IMR-90 (cell line): ENCODE data around the gene HMGCR. TPM values are rescaled to one million over a fixed set of nuclear protein-coding genes. Genes with fewer than 3 reads are reported as not detected.

Experiments used
- ATAC-seq: fragments of 200-7000 bp; cut with Tn5 transposase; 2 replicates; pipeline ENCODE4 v1.9.1; 2020; ENCODE audit warnings: low read depth, mild to moderate bottlenecking, moderate library complexity
- BruUV-seq: library from RNA; stranded (reverse); fragments of 400-500 nt; replicated peaks from 2 replicates; lab custom pipeline; 2021; lab: Mats Ljungman, UMichigan
- CTCF ChIA-PET: fragments of 300-600 bp; formaldehyde crosslinking; extraction: SDS; loops from one replicate; lab custom pipeline; 2021; ENCODE audit warnings: antibody characterized with exemption; lab: Yijun Ruan, JAX
- POLR2A ChIA-PET: fragments of 300-600 bp; sonication (Branson Sonifier 250); formaldehyde crosslinking; loops from one replicate; lab custom pipeline; 2022; ENCODE audit warnings: antibody characterized with exemption; ENCODE audit not compliant: unreplicated experiment; lab: Charles Lee
- DNase-seq: peaks from one replicate; pipeline ENCODE4 v3.0.0; 2013
- H2AFZ ChIP-seq: replicated peaks from 2 replicates; pipeline ENCODE3; 2013; ENCODE audit warnings: low read length, mild to moderate bottlenecking; ENCODE audit not compliant: poor library complexity
- H2AK5ac ChIP-seq: 2 replicates; pipeline ENCODE4 v1.6.1; 2013; ENCODE audit warnings: low read depth, low read length, inconsistent platforms
- H2AK9ac ChIP-seq: replicated peaks from 2 replicates; pipeline ENCODE3; 2013; ENCODE audit warnings: mild to moderate bottlenecking, low read depth, low read length, moderate library complexity; ENCODE audit not compliant: poor library complexity
- H2BK120ac ChIP-seq: 2 replicates; pipeline ENCODE4 v1.6.1; 2013; ENCODE audit warnings: low read depth, low read length, inconsistent platforms
- H2BK15ac ChIP-seq: 3 replicates; pipeline ENCODE4 v1.6.1; 2013; ENCODE audit warnings: low read depth, low read length, inconsistent platforms
- H2BK20ac ChIP-seq: 2 replicates; pipeline ENCODE4 v1.6.1; 2013; ENCODE audit warnings: low read depth, mild to moderate bottlenecking, inconsistent platforms, low read length, moderate library complexity
- H2BK5ac ChIP-seq: 2 replicates; pipeline ENCODE4 v1.6.1; 2013; ENCODE audit warnings: mild to moderate bottlenecking, low read depth, low read length, inconsistent platforms; ENCODE audit not compliant: poor library complexity, severe bottlenecking
- H3K14ac ChIP-seq: replicated peaks from 2 replicates; pipeline ENCODE4 v1.6.1; 2013; ENCODE audit warnings: low read depth, low read length, inconsistent platforms
- H3K18ac ChIP-seq: 2 replicates; pipeline ENCODE4 v1.6.1; 2013; ENCODE audit warnings: low read depth, low read length, control low read depth
- H3K23ac ChIP-seq: 2 replicates; pipeline ENCODE4 v1.6.1; 2013; ENCODE audit warnings: low read depth, low read length, inconsistent platforms
- H3K27ac ChIP-seq: 2 replicates; pipeline ENCODE4 v1.5.1; 2013; ENCODE audit warnings: mild to moderate bottlenecking, control low read depth, low read length; ENCODE audit not compliant: insufficient read depth
- H3K27me3 ChIP-seq: 2 replicates; pipeline ENCODE4 v1.6.1; 2013; ENCODE audit warnings: low read length; ENCODE audit not compliant: control insufficient read depth, insufficient read depth
- H3K36me3 ChIP-seq: 2 replicates; pipeline ENCODE4 v1.6.1; 2013; ENCODE audit warnings: low read length, mixed read lengths; ENCODE audit not compliant: control insufficient read depth, insufficient read depth
- H3K4ac ChIP-seq: 2 replicates; pipeline ENCODE4 v1.6.1; 2013; ENCODE audit warnings: low read depth, low read length, inconsistent platforms
- H3K4me1 ChIP-seq: 2 replicates; pipeline ENCODE4 v1.6.1; 2013; ENCODE audit warnings: low read length, mixed read lengths; ENCODE audit not compliant: control insufficient read depth, insufficient read depth
- H3K4me2 ChIP-seq: 2 replicates; pipeline ENCODE4 v1.6.1; 2013; ENCODE audit warnings: low read depth, mild to moderate bottlenecking, control low read depth, low read length, moderate library complexity
- H3K4me3 ChIP-seq: 2 replicates; pipeline ENCODE4 v1.5.1; 2013; ENCODE audit warnings: low read depth, mild to moderate bottlenecking, control low read depth, low read length, moderate library complexity; ENCODE audit not compliant: insufficient read depth
- H3K56ac ChIP-seq: 2 replicates; pipeline ENCODE4 v1.6.1; 2013; ENCODE audit warnings: low read length, inconsistent platforms; ENCODE audit not compliant: insufficient read depth; ENCODE audit errors: extremely low read depth
- H3K79me1 ChIP-seq, 2 experiments: 2 replicates each; pipeline ENCODE4 v1.6.1; 2013; ENCODE audit warnings: low read length in 2 of 2, inconsistent platforms in 1 of 2, low read depth in 1 of 2
- H3K9ac ChIP-seq: 2 replicates; pipeline ENCODE4 v1.6.1; 2013; ENCODE audit warnings: low read depth, low read length, control low read depth
- H3K9me1 ChIP-seq: 2 replicates; pipeline ENCODE4 v1.6.1; 2013; ENCODE audit warnings: low read length, inconsistent platforms; ENCODE audit not compliant: insufficient read depth
- H3K9me3 ChIP-seq: 2 replicates; pipeline ENCODE4 v1.6.1; 2013; ENCODE audit warnings: low read length; ENCODE audit not compliant: control insufficient read depth, insufficient read depth
- H4K20me1 ChIP-seq: 2 replicates; pipeline ENCODE4 v1.6.1; 2013; ENCODE audit warnings: low read length, inconsistent platforms; ENCODE audit not compliant: insufficient read depth
- H4K5ac ChIP-seq: 2 replicates; pipeline ENCODE4 v1.6.1; 2013; ENCODE audit warnings: mild to moderate bottlenecking, low read depth, low read length, control low read depth
- H4K8ac ChIP-seq, 2 experiments: 2 replicates each; pipeline ENCODE4 v1.6.1; 2013; ENCODE audit warnings: low read depth in 2 of 2, low read length in 2 of 2, control low read depth in 1 of 2, inconsistent platforms in 1 of 2
- H4K91ac ChIP-seq: 2 replicates; pipeline ENCODE4 v1.6.1; 2013; ENCODE audit warnings: low read depth, low read length, inconsistent platforms; ENCODE audit not compliant: insufficient read depth
- BHLHE40 ChIP-seq: fragments of 150-350 bp; IDR thresholded peaks from 2 replicates; pipeline ENCODE4 v1.6.1; 2016; ENCODE audit warnings: mild to moderate bottlenecking, low read depth, low read length
- CEBPB ChIP-seq: IDR thresholded peaks from 2 replicates; pipeline ENCODE4 v1.6.1; 2012; ENCODE audit warnings: low read depth, low read length, improper control_type of control experiment
- CHD1 ChIP-seq: IDR thresholded peaks from 2 replicates; pipeline ENCODE4 v1.6.1; 2012; ENCODE audit warnings: low read depth, low read length, improper control_type of control experiment
- CTCF ChIP-seq: conservative IDR thresholded peaks from 2 replicates; pipeline ENCODE4 v1.5.1; 2012; ENCODE audit warnings: mild to moderate bottlenecking, low read depth, low read length, improper control_type of control experiment
- ELK1 ChIP-seq: fragments of 150-350 bp; IDR thresholded peaks from 2 replicates; pipeline ENCODE4 v1.6.1; 2016; ENCODE audit warnings: low read depth, mild to moderate bottlenecking, low read length, moderate library complexity, borderline replicate concordance
- FOS ChIP-seq: fragments of 150-350 bp; IDR thresholded peaks from 2 replicates; pipeline ENCODE4 v1.6.1; 2016; ENCODE audit warnings: low read depth, low read length
- MAFK ChIP-seq: IDR thresholded peaks from 2 replicates; pipeline ENCODE4 v1.6.1; 2012; ENCODE audit warnings: low read depth, low read length, improper control_type of control experiment
- MAZ ChIP-seq: IDR thresholded peaks from 2 replicates; pipeline ENCODE4 v1.6.1; 2012; ENCODE audit warnings: low read depth, mild to moderate bottlenecking, low read length, improper control_type of control experiment, moderate library complexity, borderline replicate concordance
- MXI1 ChIP-seq: IDR thresholded peaks from 2 replicates; pipeline ENCODE4 v1.6.1; 2012; ENCODE audit warnings: low read depth, mild to moderate bottlenecking, low read length, moderate library complexity, borderline replicate concordance
- NFE2L2 ChIP-seq: fragments of 150-350 bp; IDR thresholded peaks from 2 replicates; pipeline ENCODE4 v1.6.1; 2016; ENCODE audit warnings: low read depth, mild to moderate bottlenecking, low read length
- POLR2A ChIP-seq: IDR thresholded peaks from 2 replicates; pipeline ENCODE4 v1.6.1; 2012; ENCODE audit warnings: mild to moderate bottlenecking, low read depth, low read length
- RAD21 ChIP-seq: IDR thresholded peaks from 2 replicates; pipeline ENCODE4 v1.6.1; 2012; ENCODE audit warnings: low read length, improper control_type of control experiment
- RCOR1 ChIP-seq: IDR thresholded peaks from 2 replicates; pipeline ENCODE4 v1.6.1; 2012; ENCODE audit warnings: mild to moderate bottlenecking, low read length, improper control_type of control experiment; ENCODE audit not compliant: insufficient replicate concordance
- RFX5 ChIP-seq: IDR thresholded peaks from 2 replicates; pipeline ENCODE4 v1.8.0; 2012; ENCODE audit warnings: low read depth, mild to moderate bottlenecking, low read length, moderate library complexity
- SMC3 ChIP-seq: fragments of 150-350 bp; IDR thresholded peaks from 2 replicates; pipeline ENCODE4 v1.6.1; 2016; ENCODE audit warnings: low read depth, mild to moderate bottlenecking, antibody characterized with exemption, low read length, moderate library complexity
- USF2 ChIP-seq: fragments of 150-350 bp; IDR thresholded peaks from 2 replicates; pipeline ENCODE4 v1.6.1; 2017; ENCODE audit warnings: mild to moderate bottlenecking, antibody characterized with exemption, low read length, low read depth
- WGBS, 2 experiments: methylation state at CpG; one replicate each; pipeline versions ENCODE4 v1.1.5 to v1.1.7; 2013; ENCODE audit warnings: missing lambda C conversion rate in 2 of 2; ENCODE audit not compliant: insufficient read length in 1 of 2; ENCODE audit errors: extremely low coverage in 2 of 2; 5-methylcytosine and 5-hydroxymethylcytosine counted together
- dilution Hi-C: fragments of 300-500 bp; cut with HindIII; formaldehyde crosslinking; loops from one replicate; pipeline ENCODE4 v1.14.3; 2018; ENCODE audit warnings: low sequenced_read_pairs; ENCODE audit not compliant: unreplicated experiment
- in situ Hi-C: fragments of 300-500 bp; cut with MboI; formaldehyde crosslinking; loops from 3 replicates; pipeline ENCODE4 v1.14.3; 2019; ENCODE audit warnings: low sequenced_read_pairs, inconsistent platforms, mixed read lengths
- intact Hi-C: fragments of 100-400 bp; cut with micrococcal nuclease; formaldehyde crosslinking; loops from 2 replicates; pipeline ENCODE4 v1.10.0; 2022
- polyA plus RNA-seq, 3 experiments: library from polyadenylated mRNA; depleted of rRNA; stranded (reverse); fragments of >200 nt; gene quantifications; 2 replicates each; pipeline ENCODE4 v1.2.3, GENCODE V29; 2012; ENCODE audit warnings: low replicate concordance in 1 of 3
- total RNA-seq: library from RNA; depleted of rRNA; stranded (reverse); fragments of >200 nt; gene quantifications from 2 replicates; pipeline ENCODE4 v1.2.3, GENCODE V29; 2012

The HMGCR gene
- total and polyA plus RNA-seq, 2 of the 4 experiments (the other 2 are of a cell fraction): 23.3 to 48.6 TPM

- H3K9me1 ChIP-seq: no peaks in the 10 kb centered on the region
- H4K20me1 ChIP-seq: no peaks in the 10 kb centered on the region
- H3K23ac ChIP-seq: no peak overlapping the region
- H3K4me2 ChIP-seq: no peak overlapping the region
- no peak overlapping the region for H2AK5ac ChIP-seq
- no peak overlapping the region for H2BK15ac ChIP-seq
- no peak overlapping the region for H2BK120ac ChIP-seq
- no peak overlapping the region for H3K4ac ChIP-seq
- TF ChIP-seq SMC3 (no peak), POLR2A (no peak), CTCF (no peak), ELK1 (no peak), MAFK (no peak), CEBPB (no peak), NFE2L2 (no peak), USF2 (no peak), CHD1 (no peak), BHLHE40 (no peak), FOS (no peak), MXI1 (no peak), RFX5 (no peak), RAD21 (no peak), MAZ (no peak), RCOR1 (no peak)
- DNase-seq: no peak
- no peak overlapping the region for H3K4me3 ChIP-seq
- H2AFZ ChIP-seq: no peak overlapping the region
- in situ Hi-C loops: no loop called here
- no peak overlapping the region for H4K91ac ChIP-seq
- H3K14ac ChIP-seq: no peak overlapping the region
- H3K79me1 ChIP-seq: no peaks in the 10 kb centered on the region
- H3K18ac ChIP-seq: no peak overlapping the region
- H3K4me1 ChIP-seq: no peaks in the 10 kb centered on the region
- no peaks in the 10 kb centered on the region for H3K36me3 ChIP-seq
- no peaks in the 10 kb centered on the region for H3K9me3 ChIP-seq
- H2BK5ac ChIP-seq: no peak overlapping the region
- no peak overlapping the region for H3K9ac ChIP-seq
- no peak overlapping the region for H4K5ac ChIP-seq
- dilution Hi-C loops: no loop called here
- no peak overlapping the region for H4K8ac ChIP-seq
- ATAC-seq: no peak
- BruUV-seq: no TSS peak
- WGBS, 2 experiments: no CpG with 5 or more reads among the region's 1 CpG
- no peak overlapping the region for H2AK9ac ChIP-seq
- H3K56ac ChIP-seq: no peak overlapping the region
- CTCF ChIA-PET: no interaction called here
- H2BK20ac ChIP-seq: no peak overlapping the region
- POLR2A ChIA-PET: no interaction called here
- peaks cover 8% of the 10 kb centered on the region for H3K27me3 ChIP-seq
- intact Hi-C loops: no loop called here
- H3K27ac ChIP-seq: no peak overlapping the region
Observed at GRCh38 chr5:75306746-75307145, 30.3 kb upstream of the HMGCR start.
